Loucy (cell line): ENCODE results near the gene RHD.
"Not testable (repeated sequence)": the region's sequence is repeated elsewhere in the genome, so short reads cannot be mapped to it uniquely, and the experiment has no call there.

Experiments
- H2AFZ ChIP-seq: fragments of 200-600 bp; sonication (generic); 2 replicates; pipeline ENCODE4 v1.6.0; 2016; ENCODE audit warnings: antibody characterized with exemption, mild to moderate bottlenecking, low read length, moderate library complexity
- H3F3A ChIP-seq: fragments of 200-600 bp; 2 replicates; pipeline ENCODE4 v1.6.0; 2016; ENCODE audit warnings: antibody characterized with exemption, low read depth, mild to moderate bottlenecking
- H3K27me3 ChIP-seq: fragments of 200-600 bp; sonication (generic); 2 replicates; pipeline ENCODE4 v1.6.1; 2014; ENCODE audit warnings: low read length, mild to moderate bottlenecking; ENCODE audit not compliant: insufficient read depth, poor library complexity, severe bottlenecking
- H3K36me3 ChIP-seq: fragments of 200-600 bp; sonication (generic); 2 replicates; pipeline ENCODE4 v1.6.1; 2016; ENCODE audit warnings: low read length; ENCODE audit not compliant: insufficient read depth
- H3K4me1 ChIP-seq: fragments of 200-600 bp; sonication (generic); 2 replicates; pipeline ENCODE4 v1.5.1; 2014; ENCODE audit warnings: low read length, mild to moderate bottlenecking; ENCODE audit not compliant: insufficient read depth, poor library complexity, severe bottlenecking
- H3K4me2 ChIP-seq: fragments of 200-600 bp; sonication (generic); 2 replicates; pipeline ENCODE4 v1.6.0; 2014; ENCODE audit warnings: antibody characterized with exemption, low read length, low read depth, mild to moderate bottlenecking; ENCODE audit not compliant: poor library complexity, severe bottlenecking
- H3K4me3 ChIP-seq: fragments of 200-600 bp; sonication (generic); 2 replicates; pipeline ENCODE4 v1.5.1; 2014; ENCODE audit warnings: low read length, mild to moderate bottlenecking, mixed read lengths; ENCODE audit not compliant: poor library complexity, severe bottlenecking
- H3K79me2 ChIP-seq: fragments of 200-600 bp; sonication (generic); 2 replicates; pipeline ENCODE4 v1.6.1; 2014; ENCODE audit warnings: low read length; ENCODE audit not compliant: insufficient read depth
- H3K9ac ChIP-seq: fragments of 200-600 bp; sonication (generic); 2 replicates; pipeline ENCODE4 v1.6.0; 2014; ENCODE audit warnings: mild to moderate bottlenecking, low read depth, low read length, moderate library complexity; ENCODE audit not compliant: poor library complexity, severe bottlenecking
- H3K9me2 ChIP-seq: fragments of 200-600 bp; sonication (generic); replicated peaks from 2 replicates; pipeline ENCODE4 v1.6.1; 2016; ENCODE audit warnings: low read depth, low read length, mixed read lengths
- H3K9me3 ChIP-seq: fragments of 200-600 bp; sonication (generic); 2 replicates; pipeline ENCODE4 v1.6.1; 2014; ENCODE audit warnings: mild to moderate bottlenecking, antibody characterized with exemption, low read length, low read depth; ENCODE audit not compliant: insufficient read depth
- H4K20me1 ChIP-seq: fragments of 200-600 bp; sonication (generic); 2 replicates; pipeline ENCODE4 v1.6.0; 2014; ENCODE audit warnings: antibody characterized with exemption, low read length, mild to moderate bottlenecking; ENCODE audit not compliant: insufficient read depth, poor library complexity, severe bottlenecking

RHD gene

GRCh38 chr1:25277295-25277694, 5.0 kb downstream of the RHD start:
- H3K4me3 ChIP-seq, H3K4me1 ChIP-seq, H3K9me2 ChIP-seq, H3K36me3 ChIP-seq, H2AFZ ChIP-seq, H3K27me3 ChIP-seq, H3K9ac ChIP-seq, H3K9me3 ChIP-seq, H3K79me2 ChIP-seq, H3F3A ChIP-seq, H4K20me1 ChIP-seq, H3K4me2 ChIP-seq: not testable (repeated sequence)

GRCh38 chr1:25278358-25278757, 6.0 kb downstream of the RHD start:
- not testable (repeated sequence) for H3K79me2 ChIP-seq, H3F3A ChIP-seq, H3K9me3 ChIP-seq, H3K4me3 ChIP-seq, H3K4me2 ChIP-seq, H3K9ac ChIP-seq, H3K27me3 ChIP-seq, H3K9me2 ChIP-seq, H2AFZ ChIP-seq, H3K36me3 ChIP-seq, H3K4me1 ChIP-seq, H4K20me1 ChIP-seq

GRCh38 chr1:25278790-25279189, 6.5 kb downstream of the RHD start:
- not testable (repeated sequence) for H3K79me2 ChIP-seq, H3K27me3 ChIP-seq, H3F3A ChIP-seq, H3K4me3 ChIP-seq, H4K20me1 ChIP-seq, H3K9me2 ChIP-seq, H3K9me3 ChIP-seq, H3K36me3 ChIP-seq, H3K4me1 ChIP-seq, H2AFZ ChIP-seq, H3K9ac ChIP-seq, H3K4me2 ChIP-seq

- H3K79me2 ChIP-seq, H3K9ac ChIP-seq, H3K4me3 ChIP-seq, H3K36me3 ChIP-seq, H3K27me3 ChIP-seq, H3F3A ChIP-seq, H4K20me1 ChIP-seq, H2AFZ ChIP-seq, H3K9me2 ChIP-seq, H3K4me1 ChIP-seq, H3K9me3 ChIP-seq, H3K4me2 ChIP-seq: not testable (repeated sequence)
Observed at GRCh38 chr1:25279693-25280111, 7.4 kb downstream of the RHD start.

- not testable (repeated sequence) for H3K9me3 ChIP-seq, H3K4me2 ChIP-seq, H4K20me1 ChIP-seq, H3K79me2 ChIP-seq, H2AFZ ChIP-seq, H3K27me3 ChIP-seq, H3F3A ChIP-seq, H3K4me3 ChIP-seq, H3K36me3 ChIP-seq, H3K9ac ChIP-seq, H3K9me2 ChIP-seq, H3K4me1 ChIP-seq
Observed at GRCh38 chr1:25285862-25286261, 13.6 kb downstream of the RHD start.

- not testable (repeated sequence) for H3F3A ChIP-seq, H3K9me3 ChIP-seq, H3K9me2 ChIP-seq, H3K4me3 ChIP-seq, H3K27me3 ChIP-seq, H3K4me2 ChIP-seq, H3K4me1 ChIP-seq, H3K79me2 ChIP-seq, H4K20me1 ChIP-seq, H3K9ac ChIP-seq, H2AFZ ChIP-seq, H3K36me3 ChIP-seq
Observed at GRCh38 chr1:25287164-25287563, 14.9 kb downstream of the RHD start.

GRCh38 chr1:25288573-25289101, 16.3 kb downstream of the RHD start:
- H3K9ac ChIP-seq, H3F3A ChIP-seq, H3K4me2 ChIP-seq, H3K4me1 ChIP-seq, H3K79me2 ChIP-seq, H3K36me3 ChIP-seq, H3K27me3 ChIP-seq, H4K20me1 ChIP-seq, H2AFZ ChIP-seq, H3K4me3 ChIP-seq, H3K9me3 ChIP-seq, H3K9me2 ChIP-seq: not testable (repeated sequence)
